SJSA1 (cell line): ENCODE measurements around the gene BICDL1. TPM values are rescaled to one million over a fixed set of nuclear protein-coding genes. Genes with fewer than 3 reads are reported as not detected.
"Not testable (repeated sequence)": the region's sequence is repeated elsewhere in the genome, so short reads cannot be mapped to it uniquely, and the experiment has no call there.

ENCODE experiments used
- DNase-seq, 2 experiments: peaks; one replicate each; pipeline ENCODE4 v3.0.0-alpha.2; 2015 to 2020; ENCODE audit warnings: low spot score in 2 of 2, low read depth in 1 of 2
- H3K27ac ChIP-seq: fragments of 250-450 bp; sonication (Bioruptor Pico); 2 replicates; pipeline ENCODE4 v1.5.1; 2020; ENCODE audit warnings: mild to moderate bottlenecking, moderate library complexity
- H3K27me3 ChIP-seq: fragments of 250-450 bp; sonication (Bioruptor Pico); replicated peaks from 2 replicates; pipeline ENCODE4 v1.5.1; 2020; ENCODE audit warnings: mild to moderate bottlenecking, moderate library complexity
- H3K36me3 ChIP-seq: fragments of 250-450 bp; sonication (Bioruptor Pico); 2 replicates; pipeline ENCODE4 v1.5.1; 2020; ENCODE audit warnings: mild to moderate bottlenecking
- H3K4me1 ChIP-seq: fragments of 250-450 bp; sonication (Bioruptor Pico); replicated peaks from 2 replicates; pipeline ENCODE4 v1.6.1; 2021; ENCODE audit warnings: mild to moderate bottlenecking
- H3K4me3 ChIP-seq: fragments of 250-450 bp; sonication (Bioruptor Pico); 2 replicates; pipeline ENCODE4 v1.5.1; 2020; ENCODE audit warnings: mild to moderate bottlenecking
- H3K9me3 ChIP-seq: fragments of 250-450 bp; sonication (Bioruptor Pico); replicated peaks from 2 replicates; pipeline ENCODE4 v1.5.1; 2020; ENCODE audit warnings: mild to moderate bottlenecking
- total RNA-seq: library from RNA; depleted of rRNA; stranded (reverse); fragments of >200 nt; shearing (Covaris generic); gene quantifications from 2 replicates; pipeline ENCODE4 v1.2.3, GENCODE V29; 2014

The BICDL1 gene
- total RNA-seq, 1 experiment from 2014 or later, result not detected

DNA sequence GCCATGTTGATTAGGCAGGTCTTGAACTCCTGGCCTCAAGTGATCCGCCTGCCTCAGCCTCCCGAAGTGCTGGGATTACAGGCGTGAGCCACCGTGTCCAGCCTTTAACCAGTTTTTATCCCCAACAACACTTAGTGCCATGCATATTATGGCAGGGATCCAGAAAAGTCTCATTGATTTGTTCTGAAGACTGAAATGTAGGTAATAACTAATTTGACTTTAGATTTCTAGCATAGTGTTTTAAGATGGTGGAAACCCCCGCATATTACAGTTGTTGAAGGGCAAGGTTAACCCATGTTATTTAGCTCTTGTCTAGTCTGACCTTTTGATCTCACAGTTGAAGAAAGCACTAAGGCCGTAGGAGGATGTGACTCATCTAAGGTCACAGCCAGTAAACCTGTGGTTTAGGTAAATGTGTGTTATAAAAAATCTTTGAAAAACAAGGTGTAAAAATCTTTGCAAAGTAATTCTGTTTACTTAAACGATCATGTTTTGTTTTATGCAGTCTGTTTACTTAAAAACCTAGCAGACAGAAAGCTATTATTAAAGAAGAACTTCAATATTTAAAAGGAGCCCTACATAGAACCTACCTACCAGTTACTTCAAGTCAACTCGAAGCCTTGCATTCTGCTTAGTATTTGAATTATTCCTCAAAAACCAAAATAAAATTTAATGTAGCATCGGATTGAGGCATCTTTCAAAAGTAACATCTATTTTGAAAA is 24.8 kb downstream of the BICDL1 start:
- Histone ChIP-seq H3K9me3 (no peaks in the 10 kb centered on the region), H3K27me3 (peaks cover 10% of the 10 kb centered on the region; the same call in 1 of the 2 replicates), H3K27ac (no peak overlapping the region), H3K36me3 (no peaks in the 10 kb centered on the region), H3K4me3 (no peak overlapping the region), H3K4me1 (no peaks in the 10 kb centered on the region)
- no peak for DNase-seq

DNA sequence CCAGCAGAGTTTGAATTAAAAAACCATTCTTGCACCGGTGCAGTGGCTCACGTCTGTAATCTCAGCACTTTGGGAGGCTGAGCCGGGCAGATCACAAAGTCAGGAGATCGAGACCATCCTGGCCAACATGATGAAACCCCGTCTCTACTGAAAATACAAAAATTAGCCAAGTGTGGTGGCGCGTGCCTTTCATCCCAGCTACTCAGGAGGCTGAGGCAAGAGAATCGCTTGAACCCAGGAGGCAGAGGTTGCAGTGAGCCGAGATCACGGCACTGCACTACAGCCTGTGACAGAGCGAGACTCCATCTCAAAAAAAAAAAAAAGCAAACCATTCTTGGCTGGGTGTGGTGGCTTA is 25.3 kb downstream of the BICDL1 start:
- H3K27me3 ChIP-seq, H3K27ac ChIP-seq, H3K4me1 ChIP-seq, H3K9me3 ChIP-seq, DNase-seq, H3K4me3 ChIP-seq, H3K36me3 ChIP-seq: not testable (repeated sequence)

DNA sequence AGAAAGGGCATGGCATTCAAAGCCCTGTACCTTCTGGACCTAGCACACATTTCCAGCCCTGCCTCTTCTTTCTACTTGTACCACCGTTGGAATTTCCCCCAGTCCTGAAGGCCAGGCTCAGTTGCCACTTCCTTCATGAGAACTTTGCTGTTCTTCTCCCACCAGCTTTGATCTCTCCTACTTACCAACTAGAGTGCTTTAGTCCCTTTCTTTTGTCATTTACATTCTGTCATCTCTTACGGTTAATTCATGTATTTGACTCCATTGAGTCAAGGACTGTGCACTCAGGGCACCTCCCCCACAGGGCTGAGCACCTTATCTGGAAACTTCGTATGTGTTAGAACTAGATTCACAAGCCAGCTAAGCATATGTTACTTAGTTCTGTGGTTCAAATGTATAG is 26.3 kb downstream of the BICDL1 start:
- Histone ChIP-seq H3K4me1 (no peaks in the 10 kb centered on the region), H3K36me3 (no peaks in the 10 kb centered on the region)

DNA sequence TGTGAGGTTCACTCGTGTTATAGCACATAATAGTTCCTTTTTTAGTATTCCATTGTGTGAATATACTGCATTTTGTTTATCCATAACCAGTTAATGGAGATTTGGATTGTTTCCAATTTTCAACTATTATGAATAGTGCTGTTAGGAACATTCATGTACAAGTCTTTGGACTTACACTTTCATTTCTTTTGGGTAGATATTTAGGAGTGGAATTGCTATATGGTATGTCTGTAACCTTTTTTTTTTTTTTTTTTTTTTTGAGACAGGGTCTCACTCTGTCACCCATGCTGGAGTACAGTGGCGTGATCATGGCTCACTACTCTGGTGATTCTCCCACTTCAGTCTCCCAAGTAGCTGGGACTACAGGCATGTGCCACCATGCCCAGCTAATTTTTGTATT is 27.2 kb downstream of the BICDL1 start:
- H3K36me3 ChIP-seq, H3K27me3 ChIP-seq, H3K9me3 ChIP-seq, H3K4me3 ChIP-seq, DNase-seq, H3K4me1 ChIP-seq, H3K27ac ChIP-seq: not testable (repeated sequence)

More for the DNA sequence above, 26.3 kb downstream of the BICDL1 start:
- Histone ChIP-seq H3K27me3 (peaks cover 7% of the 10 kb centered on the region; the same call in 1 of the 2 replicates), H3K27ac (no peak overlapping the region), H3K4me3 (no peak overlapping the region), H3K9me3 (no peaks in the 10 kb centered on the region)
- no peak for DNase-seq

GRCh38 chr12:120019197-120019596 is 30.2 kb downstream of the BICDL1 start:
- H3K27me3 ChIP-seq, result 0 out of 2 replicates have a peak, but pooled peaks cover 2% of the 10 kb centered on the region
- DNase-seq, result no peak
- no peaks in the 10 kb centered on the region for H3K36me3 ChIP-seq
- no peak overlapping the region for H3K4me3 ChIP-seq
- H3K9me3 ChIP-seq, result no peaks in the 10 kb centered on the region
- H3K27ac ChIP-seq, result no peak overlapping the region
- no peaks in the 10 kb centered on the region for H3K4me1 ChIP-seq

GRCh38 chr12:120019938-120020337 is 30.9 kb downstream of the BICDL1 start:
- 0 out of 2 replicates have a peak, but pooled peaks cover 2% of the 10 kb centered on the region for H3K27me3 ChIP-seq
- no peaks in the 10 kb centered on the region for H3K36me3 ChIP-seq
- DNase-seq, result no peak
- H3K4me1 ChIP-seq, result no peaks in the 10 kb centered on the region
- no peak overlapping the region for H3K27ac ChIP-seq
- H3K9me3 ChIP-seq, result no peaks in the 10 kb centered on the region
- H3K4me3 ChIP-seq, result no peak overlapping the region

- DNase-seq, result no peak
- Histone ChIP-seq H3K36me3 (no peaks in the 10 kb centered on the region), H3K4me3 (no peak overlapping the region), H3K4me1 (no peaks in the 10 kb centered on the region), H3K9me3 (no peaks in the 10 kb centered on the region), H3K27me3 (no peaks in the 10 kb centered on the region), H3K27ac (no peak overlapping the region)
These were observed 35.2 kb downstream of the BICDL1 start for GRCh38 chr12:120024193-120024592.

DNA sequence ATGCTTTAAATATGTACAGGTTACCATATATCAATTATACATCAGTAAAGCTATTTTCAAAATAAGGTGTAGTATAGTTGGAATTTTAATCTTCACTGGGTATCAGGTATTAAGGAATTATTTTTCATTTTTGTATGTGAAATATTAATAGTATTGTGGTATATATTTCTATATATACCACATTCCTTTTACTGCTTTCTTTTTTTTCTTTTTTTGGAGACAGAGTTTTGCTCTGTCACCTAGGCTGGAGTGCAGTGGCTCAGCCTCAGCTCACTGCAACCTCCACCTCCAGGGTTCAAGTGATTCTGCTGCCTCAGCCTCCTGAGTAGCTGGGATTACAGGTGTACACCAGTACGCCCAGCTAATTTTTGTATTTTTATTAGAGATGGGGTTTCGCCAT is 36.6 kb downstream of the BICDL1 start:
- Histone ChIP-seq H3K27me3 (no peaks in the 10 kb centered on the region), H3K4me3 (no peak overlapping the region), H3K4me1 (no peaks in the 10 kb centered on the region), H3K9me3 (no peaks in the 10 kb centered on the region), H3K36me3 (no peaks in the 10 kb centered on the region), H3K27ac (no peak overlapping the region)
- DNase-seq, result no peak

DNA sequence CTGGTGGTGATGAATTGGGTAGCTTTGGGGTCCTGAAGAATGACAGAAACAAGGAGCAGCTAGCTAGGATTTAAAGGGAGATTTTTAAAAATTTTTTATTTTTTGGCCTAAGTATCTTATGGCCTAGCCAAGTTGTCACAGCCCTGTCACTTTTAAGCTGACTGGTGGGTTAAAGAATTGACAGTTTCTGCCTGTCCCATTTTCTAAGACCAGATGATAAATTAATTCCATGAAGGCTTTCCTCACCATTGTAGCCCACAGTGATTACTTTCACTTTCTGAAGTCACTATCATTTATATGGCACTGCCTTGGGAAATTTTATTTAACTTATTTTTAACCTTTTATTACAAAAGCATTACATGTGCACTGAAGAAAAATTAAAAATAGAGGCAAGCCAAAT is 43.2 kb downstream of the BICDL1 start:
- H3K4me1 ChIP-seq, result no peaks in the 10 kb centered on the region
- no peak for DNase-seq
- no peaks in the 10 kb centered on the region for H3K9me3 ChIP-seq
- H3K27me3 ChIP-seq, result no peaks in the 10 kb centered on the region; the same call in none of the 2 replicates
- H3K27ac ChIP-seq, result no peak overlapping the region
- no peak overlapping the region for H3K4me3 ChIP-seq
- H3K36me3 ChIP-seq, result no peaks in the 10 kb centered on the region

- no peak for DNase-seq
- H3K36me3 ChIP-seq, result no peaks in the 10 kb centered on the region
- no peaks in the 10 kb centered on the region for H3K4me1 ChIP-seq
- H3K27ac ChIP-seq, result no peak overlapping the region
- H3K27me3 ChIP-seq, result no peaks in the 10 kb centered on the region; the same call in none of the 2 replicates
- no peak overlapping the region for H3K4me3 ChIP-seq
- no peaks in the 10 kb centered on the region for H3K9me3 ChIP-seq
These were observed 48.8 kb downstream of the BICDL1 start for GRCh38 chr12:120037851-120038250.

GRCh38 chr12:120039711-120040110 is 50.7 kb downstream of the BICDL1 start:
- no peak overlapping the region for H3K4me3 ChIP-seq
- H3K9me3 ChIP-seq, result no peaks in the 10 kb centered on the region
- no peaks in the 10 kb centered on the region for H3K36me3 ChIP-seq
- no peaks in the 10 kb centered on the region; the same call in 1 of the 2 replicates for H3K27me3 ChIP-seq
- no peaks in the 10 kb centered on the region for H3K4me1 ChIP-seq
- H3K27ac ChIP-seq, result no peak overlapping the region
- DNase-seq, result no peak

GRCh38 chr12:120041386-120042231 is 52.6 kb downstream of the BICDL1 start:
- Histone ChIP-seq H3K4me1 (no peaks in the 10 kb centered on the region), H3K9me3 (no peaks in the 10 kb centered on the region), H3K36me3 (no peaks in the 10 kb centered on the region), H3K27ac (no peak overlapping the region), H3K4me3 (no peak overlapping the region), H3K27me3 (peaks cover 1% of the 10 kb centered on the region; the same call in 1 of the 2 replicates)
- DNase-seq, result no peak

- not testable (repeated sequence) for DNase-seq
These were observed 56.3 kb downstream of the BICDL1 start for GRCh38 chr12:120045367-120045766.

GRCh38 chr12:120047072-120047471 is 58.0 kb downstream of the BICDL1 start:
- Histone ChIP-seq H3K27ac (no peak overlapping the region), H3K4me3 (no peak overlapping the region), H3K36me3 (no peaks in the 10 kb centered on the region), H3K27me3 (peaks cover 8% of the 10 kb centered on the region), H3K4me1 (no peaks in the 10 kb centered on the region), H3K9me3 (no peaks in the 10 kb centered on the region)
- no peak for DNase-seq

More at GRCh38 chr12:120045367-120045766, 56.3 kb downstream of the BICDL1 start:
- H3K9me3 ChIP-seq, H3K4me3 ChIP-seq, H3K36me3 ChIP-seq, H3K27ac ChIP-seq, H3K27me3 ChIP-seq, H3K4me1 ChIP-seq: not testable (repeated sequence)
